ENCODE data around the gene PPARG. TPM values are rescaled to one million over a fixed set of nuclear protein-coding genes. Genes with fewer than 3 reads are reported as not detected.
A peak's percentile ranks its signal among the peaks of the same experiment; 100 is the strongest.

The PPARG gene
- total RNA-seq, 1 experiment from 2014 or later: not detected

DNA sequence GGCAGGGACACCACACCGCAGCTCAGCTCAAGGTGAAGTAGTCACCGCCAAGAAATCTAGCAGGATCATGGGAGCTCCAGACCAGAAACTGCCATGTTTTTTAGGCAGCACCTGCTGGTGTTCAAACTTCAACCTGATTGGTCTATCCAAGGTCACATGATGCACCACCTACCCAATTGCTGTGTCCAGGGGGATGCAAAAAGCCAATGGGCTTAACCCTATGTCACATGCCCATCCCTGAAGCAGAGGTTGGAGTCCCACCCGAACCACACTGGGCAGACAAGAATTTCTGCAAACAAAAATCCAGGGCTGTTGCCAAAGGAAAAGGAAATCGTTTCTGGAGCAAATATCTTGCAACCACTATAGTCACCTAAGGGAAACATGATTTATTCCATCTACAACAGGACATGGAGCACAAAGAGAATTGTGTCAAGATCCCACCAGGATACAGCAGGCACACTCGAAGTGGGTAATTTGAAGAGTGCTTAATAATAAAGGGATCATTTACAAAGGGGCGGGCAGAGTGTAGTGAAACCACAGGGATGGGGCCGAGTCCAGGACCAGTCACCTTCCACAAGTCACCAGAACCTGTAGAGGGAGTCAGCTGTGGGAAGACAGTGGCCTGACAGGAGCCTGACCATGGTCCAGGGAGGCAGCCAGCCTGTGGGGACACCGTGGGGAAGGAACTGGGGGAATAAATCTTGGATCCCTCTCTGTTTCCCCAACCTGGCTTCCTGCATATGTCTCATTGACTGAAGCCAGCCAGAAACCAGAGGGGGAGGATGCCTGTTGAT, 161.2 kb downstream of the PPARG start:
- H3K79me2 ChIP-seq (ENCODE audit: low read length): no peaks in the 10 kb centered on the region
- H3K9me3 ChIP-seq (ENCODE audit: low read length): no peaks in the 10 kb centered on the region
- no peak overlapping the region for H3K9ac ChIP-seq (ENCODE audit: low read length)
- no peak overlapping the region for H3K4me2 ChIP-seq (ENCODE audit: low read depth, low read length, poor library complexity, severe bottlenecking)
- H3K27me3 ChIP-seq (ENCODE audit: low read length): no peaks in the 10 kb centered on the region
- DNase-seq: peak; percentile 63
- H3K4me3 ChIP-seq (ENCODE audit: low read length): no peak overlapping the region
- no peaks in the 10 kb centered on the region for H3K9me2 ChIP-seq (replicated peaks; ENCODE audit: insufficient read depth, low read length)
- no peak overlapping the region for H3K27ac ChIP-seq (ENCODE audit: low read length)
- H4K20me1 ChIP-seq (ENCODE audit: insufficient read depth, low read depth, low read length): no peaks in the 10 kb centered on the region
- H3K4me1 ChIP-seq (ENCODE audit: low read length): no peaks in the 10 kb centered on the region
- no peaks in the 10 kb centered on the region for H3K36me3 ChIP-seq (ENCODE audit: insufficient read depth, low read length)
- H2AFZ ChIP-seq (ENCODE audit: low read length): no peak overlapping the region

DNA sequence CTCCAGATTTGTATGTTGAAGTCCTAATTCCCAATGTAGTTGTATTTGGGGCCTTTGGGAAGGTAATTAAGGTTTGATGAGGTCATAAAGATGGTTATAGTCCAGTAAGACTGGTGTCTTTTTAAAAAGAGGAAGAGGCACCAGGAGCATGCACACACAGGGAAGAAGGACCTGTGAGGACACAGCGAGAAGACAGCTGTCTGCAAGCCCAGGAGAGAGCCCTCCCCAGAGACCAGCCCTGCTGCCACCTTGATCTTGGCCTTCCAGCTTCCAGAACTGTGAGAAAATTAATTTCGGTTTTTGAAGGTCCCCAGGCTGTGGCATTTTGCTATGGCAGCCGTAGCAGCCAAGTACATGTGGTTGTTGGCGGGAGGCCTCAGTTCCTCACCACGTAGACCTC, 162.6 kb downstream of the PPARG start:
- Histone ChIP-seq H3K9me2 (replicated peaks; ENCODE audit: insufficient read depth, low read length) (no peaks in the 10 kb centered on the region), H3K4me3 (ENCODE audit: low read length) (no peak overlapping the region), H4K20me1 (ENCODE audit: insufficient read depth, low read depth, low read length) (no peaks in the 10 kb centered on the region), H3K36me3 (ENCODE audit: insufficient read depth, low read length) (no peaks in the 10 kb centered on the region), H3K4me1 (ENCODE audit: low read length) (no peaks in the 10 kb centered on the region), H3K9ac (ENCODE audit: low read length) (no peak overlapping the region), H3K79me2 (ENCODE audit: low read length) (no peaks in the 10 kb centered on the region), H3K4me2 (ENCODE audit: low read depth, low read length, poor library complexity, severe bottlenecking) (no peak overlapping the region), H3K27ac (ENCODE audit: low read length) (no peak overlapping the region), H3K9me3 (ENCODE audit: low read length) (no peaks in the 10 kb centered on the region), H3K27me3 (ENCODE audit: low read length) (no peaks in the 10 kb centered on the region), H2AFZ (ENCODE audit: low read length) (no peak overlapping the region)
- no peak for DNase-seq

DNA sequence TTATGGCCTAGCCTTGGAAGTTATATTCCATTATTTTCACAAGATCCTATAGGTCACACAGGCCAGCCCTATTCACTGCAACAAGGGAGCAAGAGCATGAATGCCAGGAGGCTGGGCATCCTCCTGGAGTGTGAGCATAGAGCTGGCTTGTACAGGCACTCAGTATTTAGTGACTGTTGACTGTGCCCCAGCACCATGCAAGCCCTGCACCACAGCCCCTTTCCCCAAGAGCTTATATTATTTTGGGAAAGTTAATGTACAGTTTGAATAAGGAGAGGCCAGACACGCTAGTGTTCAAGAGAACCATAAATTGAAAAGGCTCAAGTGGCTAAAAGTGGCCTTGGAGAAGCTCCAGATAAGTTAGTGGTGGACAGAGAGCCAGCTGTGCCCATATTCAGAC, 163.1 kb downstream of the PPARG start:
- no peak overlapping the region for H3K9ac ChIP-seq (ENCODE audit: low read length)

DNA sequence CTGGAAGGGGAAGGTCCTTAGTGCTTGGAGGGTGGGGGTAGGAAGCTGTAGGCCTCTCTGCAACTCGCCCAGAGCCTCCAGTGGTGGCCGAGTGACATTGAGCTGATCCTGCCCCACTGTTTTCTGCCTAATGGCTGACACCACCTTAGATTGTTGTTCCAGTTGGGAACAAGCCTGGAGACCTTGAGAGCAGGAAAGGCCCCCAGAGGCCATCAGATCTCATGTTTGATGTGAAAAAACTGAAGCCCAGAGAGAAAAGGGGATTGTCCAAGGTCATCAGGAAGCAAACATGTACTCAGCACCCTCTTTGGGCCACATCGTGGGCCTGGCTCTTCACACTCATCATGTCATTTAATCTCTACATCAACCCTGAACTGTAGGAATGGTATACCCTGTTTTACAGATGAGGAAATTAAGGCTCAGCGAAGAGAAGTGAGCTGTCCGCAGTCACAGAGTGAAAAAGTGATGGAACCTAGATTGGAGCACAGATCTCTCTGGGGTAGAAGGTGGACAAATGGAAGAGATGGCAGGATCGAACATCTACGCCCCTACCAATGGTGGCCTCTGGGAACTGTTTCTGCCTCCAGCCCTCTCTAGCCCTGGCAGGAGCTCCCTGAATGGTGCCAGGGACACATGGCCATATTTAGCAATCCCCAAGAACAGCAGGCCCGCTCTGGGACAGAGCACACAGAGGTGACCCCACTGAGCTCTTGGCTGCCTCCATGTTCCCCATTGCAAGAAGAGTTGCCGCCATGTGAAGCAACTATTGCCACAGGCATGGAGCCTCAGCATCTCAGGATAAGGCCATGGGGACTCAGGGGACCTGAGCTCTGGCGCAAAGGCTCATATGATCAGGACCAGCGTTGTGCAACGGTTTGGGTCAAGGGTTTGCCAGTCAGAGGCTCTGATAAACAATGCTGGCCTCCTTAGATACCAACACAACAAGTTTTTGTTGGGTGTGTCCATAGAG, 163.8 kb downstream of the PPARG start:
- Histone ChIP-seq H3K4me3 (ENCODE audit: low read length) (no peak overlapping the region), H3K9me3 (ENCODE audit: low read length) (no peaks in the 10 kb centered on the region), H3K9me2 (replicated peaks; ENCODE audit: insufficient read depth, low read length) (no peaks in the 10 kb centered on the region), H3K9ac (ENCODE audit: low read length) (no peak overlapping the region), H3K27ac (ENCODE audit: low read length) (no peak overlapping the region), H4K20me1 (ENCODE audit: insufficient read depth, low read depth, low read length) (no peaks in the 10 kb centered on the region), H3K4me2 (ENCODE audit: low read depth, low read length, poor library complexity, severe bottlenecking) (no peak overlapping the region), H2AFZ (ENCODE audit: low read length) (no peak overlapping the region), H3K4me1 (ENCODE audit: low read length) (no peaks in the 10 kb centered on the region), H3K27me3 (ENCODE audit: low read length) (no peaks in the 10 kb centered on the region), H3K36me3 (ENCODE audit: insufficient read depth, low read length) (no peaks in the 10 kb centered on the region), H3K79me2 (ENCODE audit: low read length) (no peaks in the 10 kb centered on the region)
- no peak for DNase-seq

More for the DNA sequence above, 163.1 kb downstream of the PPARG start:
- Histone ChIP-seq H3K27me3 (ENCODE audit: low read length) (no peaks in the 10 kb centered on the region), H2AFZ (ENCODE audit: low read length) (no peak overlapping the region), H3K4me1 (ENCODE audit: low read length) (no peaks in the 10 kb centered on the region), H3K4me3 (ENCODE audit: low read length) (no peak overlapping the region), H4K20me1 (ENCODE audit: insufficient read depth, low read depth, low read length) (no peaks in the 10 kb centered on the region), H3K36me3 (ENCODE audit: insufficient read depth, low read length) (no peaks in the 10 kb centered on the region), H3K9me3 (ENCODE audit: low read length) (no peaks in the 10 kb centered on the region), H3K4me2 (ENCODE audit: low read depth, low read length, poor library complexity, severe bottlenecking) (no peak overlapping the region), H3K79me2 (ENCODE audit: low read length) (no peaks in the 10 kb centered on the region), H3K9me2 (replicated peaks; ENCODE audit: insufficient read depth, low read length) (no peaks in the 10 kb centered on the region), H3K27ac (ENCODE audit: low read length) (no peak overlapping the region)
- DNase-seq: no peak

DNA sequence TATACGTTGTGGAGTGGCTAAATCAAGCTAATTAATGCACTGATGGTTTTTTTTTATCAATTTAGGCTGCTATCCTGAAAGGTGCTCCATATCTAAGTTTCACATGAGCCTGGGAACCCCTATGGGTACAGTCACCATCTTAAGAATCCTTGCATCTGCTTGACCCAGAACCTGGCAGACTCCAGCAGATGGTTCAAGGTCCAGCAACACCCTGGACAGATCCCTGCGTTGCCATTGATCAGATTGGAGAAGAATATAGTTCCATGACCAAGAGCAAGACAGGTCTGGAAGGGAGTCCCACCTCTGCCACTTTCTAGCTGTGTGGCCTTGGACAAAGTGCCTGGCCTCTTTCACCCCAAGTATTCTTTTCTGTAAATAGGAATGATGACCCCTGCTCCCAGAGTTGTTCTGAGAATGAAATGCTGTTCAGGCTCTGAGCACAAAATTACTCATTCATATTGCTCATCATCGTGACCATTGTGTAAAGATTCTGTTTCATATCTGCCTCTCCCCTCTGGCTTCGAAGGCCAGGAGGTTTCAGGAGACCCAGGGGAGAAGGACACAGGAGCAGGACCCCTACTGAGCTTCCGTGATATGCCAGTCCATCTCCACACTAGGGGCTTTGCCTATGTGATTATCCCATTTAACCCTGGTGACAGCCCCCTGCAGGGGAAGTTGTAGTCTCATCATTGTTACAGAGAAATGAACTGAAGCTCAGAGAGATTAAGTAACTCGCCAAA, 165.4 kb downstream of the PPARG start:
- H3K9me3 ChIP-seq (ENCODE audit: low read length): no peaks in the 10 kb centered on the region
- no peak overlapping the region for H3K9ac ChIP-seq (ENCODE audit: low read length)
- no peaks in the 10 kb centered on the region for H3K4me1 ChIP-seq (ENCODE audit: low read length)
- no peaks in the 10 kb centered on the region for H3K27me3 ChIP-seq (ENCODE audit: low read length)
- no peaks in the 10 kb centered on the region for H3K79me2 ChIP-seq (ENCODE audit: low read length)
- H3K36me3 ChIP-seq (ENCODE audit: insufficient read depth, low read length): no peaks in the 10 kb centered on the region
- no peak overlapping the region for H3K4me2 ChIP-seq (ENCODE audit: low read depth, low read length, poor library complexity, severe bottlenecking)
- no peak overlapping the region for H3K4me3 ChIP-seq (ENCODE audit: low read length)
- DNase-seq: no peak
- H3K27ac ChIP-seq (ENCODE audit: low read length): no peak overlapping the region
- H3K9me2 ChIP-seq (replicated peaks; ENCODE audit: insufficient read depth, low read length): no peaks in the 10 kb centered on the region
- H4K20me1 ChIP-seq (ENCODE audit: insufficient read depth, low read depth, low read length): no peaks in the 10 kb centered on the region
- H2AFZ ChIP-seq (ENCODE audit: low read length): no peak overlapping the region

DNA sequence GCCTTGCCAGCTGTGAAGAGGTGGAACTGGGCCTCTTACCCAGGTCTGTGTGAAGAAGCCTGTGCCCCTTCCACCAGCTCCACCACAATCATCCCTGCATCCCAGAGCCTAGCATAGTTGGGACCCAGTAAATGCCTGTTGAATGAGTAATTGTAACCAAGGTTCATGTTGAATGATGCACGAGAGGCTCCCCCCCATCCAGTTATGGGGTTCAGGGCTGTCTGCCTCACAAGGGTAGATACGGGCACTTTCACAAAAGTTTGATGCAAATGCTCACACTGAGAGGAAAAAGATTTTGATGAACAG, 165.9 kb downstream of the PPARG start:
- Histone ChIP-seq H4K20me1 (ENCODE audit: insufficient read depth, low read depth, low read length) (no peaks in the 10 kb centered on the region), H3K27me3 (ENCODE audit: low read length) (no peaks in the 10 kb centered on the region), H3K4me1 (ENCODE audit: low read length) (no peaks in the 10 kb centered on the region), H3K9ac (ENCODE audit: low read length) (no peak overlapping the region), H3K27ac (ENCODE audit: low read length) (no peak overlapping the region), H3K9me2 (replicated peaks; ENCODE audit: insufficient read depth, low read length) (no peaks in the 10 kb centered on the region), H2AFZ (ENCODE audit: low read length) (no peak overlapping the region), H3K4me2 (ENCODE audit: low read depth, low read length, poor library complexity, severe bottlenecking) (no peak overlapping the region), H3K9me3 (ENCODE audit: low read length) (no peaks in the 10 kb centered on the region), H3K79me2 (ENCODE audit: low read length) (no peaks in the 10 kb centered on the region), H3K4me3 (ENCODE audit: low read length) (no peak overlapping the region), H3K36me3 (ENCODE audit: insufficient read depth, low read length) (no peaks in the 10 kb centered on the region)
- no peak for DNase-seq

DNA sequence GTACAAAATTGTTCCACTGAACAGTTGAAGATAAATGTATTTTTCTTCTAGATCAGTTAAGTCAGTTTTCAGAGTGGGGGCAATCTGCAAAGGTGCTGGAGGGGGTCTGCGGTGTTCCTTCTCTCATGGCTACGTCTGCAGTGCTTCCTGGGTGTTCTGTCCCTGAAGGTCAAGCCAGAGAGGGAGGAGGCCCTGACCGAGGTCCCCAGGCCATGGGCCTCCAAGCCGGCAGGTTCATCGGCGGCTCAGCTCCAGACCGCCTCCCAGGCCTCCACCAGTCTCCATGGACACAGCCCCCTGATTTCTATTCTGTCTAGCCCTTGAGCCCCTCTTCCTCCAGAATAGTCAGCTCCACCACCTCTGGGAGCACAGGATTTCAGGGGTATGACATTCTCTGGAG, 166.9 kb downstream of the PPARG start:
- no peaks in the 10 kb centered on the region for H3K36me3 ChIP-seq (ENCODE audit: insufficient read depth, low read length)
- DNase-seq: no peak
- no peak overlapping the region for H3K4me3 ChIP-seq (ENCODE audit: low read length)
- H2AFZ ChIP-seq (ENCODE audit: low read length): no peak overlapping the region
- no peaks in the 10 kb centered on the region for H3K27me3 ChIP-seq (ENCODE audit: low read length)
- H3K4me2 ChIP-seq (ENCODE audit: low read depth, low read length, poor library complexity, severe bottlenecking): no peak overlapping the region
- no peaks in the 10 kb centered on the region for H3K9me3 ChIP-seq (ENCODE audit: low read length)
- H3K9me2 ChIP-seq (replicated peaks; ENCODE audit: insufficient read depth, low read length): no peaks in the 10 kb centered on the region
- no peaks in the 10 kb centered on the region for H3K4me1 ChIP-seq (ENCODE audit: low read length)
- H3K9ac ChIP-seq (ENCODE audit: low read length): no peak overlapping the region
- no peaks in the 10 kb centered on the region for H3K79me2 ChIP-seq (ENCODE audit: low read length)
- no peak overlapping the region for H3K27ac ChIP-seq (ENCODE audit: low read length)
- no peaks in the 10 kb centered on the region for H4K20me1 ChIP-seq (ENCODE audit: insufficient read depth, low read depth, low read length)

DNA sequence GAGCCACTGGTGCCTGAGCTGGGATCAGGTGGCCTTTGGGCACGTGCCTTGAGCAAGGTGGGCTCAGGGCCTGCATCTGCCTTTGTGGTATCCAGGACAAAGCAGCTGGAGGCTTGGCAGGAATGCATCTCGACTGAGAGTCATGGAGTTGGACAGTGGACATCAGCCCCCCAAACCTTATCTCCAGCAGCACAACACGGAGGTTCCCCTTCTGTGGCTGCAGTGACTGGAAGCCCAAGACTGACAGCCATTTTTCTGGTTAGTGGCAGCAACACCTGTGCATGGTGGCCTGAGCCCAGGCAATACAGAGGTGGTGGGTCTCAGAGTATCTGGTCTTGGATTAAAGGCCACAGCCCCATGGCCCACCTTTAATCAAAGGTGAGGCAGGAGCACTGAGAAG, 167.6 kb downstream of the PPARG start:
- Histone ChIP-seq H3K9me2 (replicated peaks; ENCODE audit: insufficient read depth, low read length) (no peaks in the 10 kb centered on the region), H2AFZ (ENCODE audit: low read length) (no peak overlapping the region)
- DNase-seq: no peak

More for the DNA sequence above, 167.6 kb downstream of the PPARG start:
- Histone ChIP-seq H3K4me1 (ENCODE audit: low read length) (no peaks in the 10 kb centered on the region), H3K9ac (ENCODE audit: low read length) (no peak overlapping the region), H3K79me2 (ENCODE audit: low read length) (no peaks in the 10 kb centered on the region), H3K4me3 (ENCODE audit: low read length) (no peak overlapping the region), H4K20me1 (ENCODE audit: insufficient read depth, low read depth, low read length) (no peaks in the 10 kb centered on the region), H3K27me3 (ENCODE audit: low read length) (no peaks in the 10 kb centered on the region), H3K27ac (ENCODE audit: low read length) (no peak overlapping the region), H3K36me3 (ENCODE audit: insufficient read depth, low read length) (no peaks in the 10 kb centered on the region), H3K9me3 (ENCODE audit: low read length) (no peaks in the 10 kb centered on the region), H3K4me2 (ENCODE audit: low read depth, low read length, poor library complexity, severe bottlenecking) (no peak overlapping the region)
